T-helper 22 cell (primary cell): ENCODE data around the gene CDC16.
A peak's percentile ranks its signal among the peaks of the same experiment; 100 is the strongest.
"Not testable (repeated sequence)": the region's sequence is repeated elsewhere in the genome, so short reads cannot be mapped to it uniquely, and the experiment has no call there.

Experiments used
- DNase-seq: peaks from one replicate; pipeline ENCODE4 v3.0.0-alpha.2; 2020; ENCODE audit warnings: low read depth

The CDC16 gene

DNA sequence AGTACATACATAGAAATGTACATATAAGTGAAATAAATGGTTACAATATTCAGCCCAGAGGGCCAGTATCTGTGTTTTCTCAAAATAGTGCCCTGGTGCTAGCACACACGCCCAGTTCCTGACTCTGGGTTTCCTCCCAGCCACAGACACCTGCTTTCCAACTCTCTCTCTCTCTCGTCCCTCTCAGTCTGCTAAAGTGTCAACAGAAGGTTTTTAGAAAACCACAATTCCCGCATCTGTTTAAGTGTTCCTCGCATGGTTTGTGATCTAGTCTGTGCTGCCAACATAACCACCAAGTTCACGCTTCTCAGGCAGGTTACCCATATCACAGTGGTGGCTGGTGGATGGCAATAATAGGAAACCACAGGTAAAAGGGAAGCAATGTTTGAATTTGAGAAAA, 28.9 kb downstream of the CDC16 start:
- DNase-seq: no peak

GRCh38 chr13:114264313-114264712, 29.6 kb downstream of the CDC16 start:
- DNase-seq: not testable (repeated sequence)

DNA sequence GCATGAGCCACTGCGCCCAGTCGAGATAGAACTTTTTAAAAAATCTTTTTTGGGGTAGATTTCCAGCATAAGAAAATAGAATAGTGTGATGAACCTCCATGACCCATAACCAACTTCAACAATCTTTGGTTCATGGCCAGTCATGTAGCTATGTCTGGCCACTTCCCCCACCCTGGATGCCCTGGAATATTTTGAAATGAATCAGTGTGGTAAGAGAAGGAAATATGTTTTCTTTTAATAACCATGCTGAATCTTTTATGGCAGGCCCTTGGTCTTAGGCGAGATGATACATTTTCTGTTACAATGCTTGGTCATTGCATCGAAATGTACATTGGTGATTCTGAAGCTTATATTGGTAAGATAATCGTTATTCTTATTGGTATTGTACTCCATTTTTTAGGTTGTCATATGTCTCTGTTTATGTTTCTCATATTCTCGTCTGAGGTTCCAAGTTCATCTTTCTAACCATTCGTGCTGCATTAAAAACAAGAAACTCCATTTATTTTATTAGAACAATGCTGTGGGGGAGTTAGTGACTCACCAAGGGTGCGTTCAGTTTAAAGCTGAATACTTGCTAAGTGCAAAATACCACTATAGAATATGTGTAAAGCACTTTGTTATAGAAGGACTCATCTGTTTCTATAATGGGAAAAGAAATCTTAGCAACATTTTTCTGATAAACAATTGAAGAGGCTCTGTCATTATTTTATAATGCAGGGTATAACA, 30.4 kb downstream of the CDC16 start:
- DNase-seq: no peak

DNA sequence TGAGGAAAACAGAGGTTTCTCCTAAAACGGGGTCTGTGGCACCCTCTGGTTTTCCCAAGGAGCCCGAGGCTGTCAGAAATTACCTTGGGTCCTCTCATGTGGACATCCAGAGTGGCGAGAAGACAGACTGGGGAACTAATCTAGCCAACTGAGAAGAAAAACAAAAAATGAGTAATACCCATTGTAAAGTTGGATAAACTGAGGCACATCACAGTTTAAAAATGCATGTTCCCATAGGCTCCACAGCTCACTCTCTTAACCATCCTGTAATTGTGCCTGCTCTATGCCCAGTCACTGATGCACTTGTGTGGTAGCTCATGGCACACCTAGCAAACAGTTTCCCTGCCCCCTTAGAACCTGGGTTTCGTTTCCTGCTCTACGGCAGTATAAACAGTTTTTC, 31.5 kb downstream of the CDC16 start:
- no peak for DNase-seq

DNA sequence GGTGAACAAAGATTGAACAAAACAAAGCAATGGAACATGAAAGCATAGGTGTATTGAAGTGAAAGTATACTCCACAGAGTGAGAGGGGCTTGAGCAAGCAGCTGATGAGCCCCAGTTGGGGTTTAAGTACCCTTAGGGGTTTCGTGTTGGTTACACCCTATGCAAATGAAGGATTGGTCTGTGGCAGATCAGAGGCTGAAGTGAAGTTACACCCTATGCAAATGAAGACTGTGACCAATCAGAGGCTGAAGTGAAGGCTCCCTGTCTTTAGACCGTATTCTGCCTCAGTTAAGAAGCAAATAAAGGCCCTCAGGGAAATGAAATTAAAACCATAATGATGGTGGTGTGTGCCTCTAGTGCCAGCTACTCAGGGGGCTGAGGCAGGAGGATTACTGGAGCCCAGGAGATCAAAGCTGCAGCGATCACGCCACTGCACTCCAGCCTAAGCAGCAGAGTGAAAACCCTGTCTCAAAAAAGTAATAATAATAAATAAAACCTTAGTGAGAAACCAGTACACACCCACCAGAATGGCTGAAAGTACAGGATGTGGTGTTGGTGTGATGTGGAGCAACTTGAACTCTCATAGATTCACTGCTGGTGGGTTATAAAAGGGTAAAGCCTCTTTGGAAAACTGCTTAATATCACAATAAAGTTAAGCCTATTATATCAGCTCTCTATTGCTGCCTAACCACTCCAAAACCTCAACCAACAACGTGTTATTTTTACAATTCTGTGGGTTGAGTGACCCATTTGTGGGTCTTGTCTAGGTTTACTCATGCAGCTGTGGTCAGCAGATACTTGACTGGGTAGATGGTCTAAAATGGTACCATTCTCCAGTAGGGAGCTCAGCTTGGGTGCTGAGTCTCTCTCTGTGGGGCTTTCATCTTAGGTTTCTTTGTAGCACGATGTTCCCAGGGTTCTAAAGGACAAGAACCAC, 33.9 kb downstream of the CDC16 start:
- DNase-seq: no peak

DNA sequence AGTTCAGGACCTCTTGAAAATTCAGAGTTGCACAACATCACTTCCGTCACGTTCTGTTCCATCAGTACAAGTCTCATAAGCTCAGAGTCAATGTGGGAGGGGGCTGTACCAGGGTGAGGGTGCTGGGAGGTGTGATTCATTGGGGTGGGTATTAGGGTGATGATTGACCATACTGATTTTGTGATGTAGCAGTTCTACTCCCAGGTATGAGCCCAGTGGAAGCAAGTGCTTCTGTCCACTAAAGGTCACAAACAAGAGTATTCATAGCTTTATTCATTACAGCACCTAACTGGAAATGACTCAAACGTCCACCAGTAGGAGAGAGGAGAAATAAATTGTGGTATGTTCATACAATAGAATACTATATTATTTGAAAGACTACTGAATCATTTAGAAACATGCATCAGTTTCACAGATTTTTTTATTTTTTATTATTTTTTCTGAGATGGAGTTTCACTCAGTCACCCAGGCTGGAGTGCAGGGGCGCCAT, 34.6 kb downstream of the CDC16 start:
- no peak for DNase-seq

DNA sequence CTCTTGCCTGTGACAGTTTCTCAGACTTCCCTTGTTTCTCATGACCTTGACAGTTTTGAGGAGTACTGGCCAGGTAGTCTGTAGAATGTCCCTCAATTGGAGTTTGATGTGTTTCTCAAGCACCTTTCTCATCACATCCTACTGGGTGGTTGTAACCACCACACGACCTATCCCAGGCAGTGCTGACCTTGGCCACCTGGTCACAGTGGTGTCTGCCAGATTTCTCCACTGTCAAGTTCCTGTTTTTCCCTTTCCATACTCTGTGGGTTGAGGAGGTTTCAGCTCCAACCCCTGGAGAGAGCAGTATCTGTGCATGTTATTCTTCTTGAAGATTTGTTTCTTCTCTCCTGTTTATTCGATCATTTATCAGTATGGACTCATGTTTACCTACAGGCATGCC, 38.3 kb downstream of the CDC16 start:
- DNase-seq: no peak

DNA sequence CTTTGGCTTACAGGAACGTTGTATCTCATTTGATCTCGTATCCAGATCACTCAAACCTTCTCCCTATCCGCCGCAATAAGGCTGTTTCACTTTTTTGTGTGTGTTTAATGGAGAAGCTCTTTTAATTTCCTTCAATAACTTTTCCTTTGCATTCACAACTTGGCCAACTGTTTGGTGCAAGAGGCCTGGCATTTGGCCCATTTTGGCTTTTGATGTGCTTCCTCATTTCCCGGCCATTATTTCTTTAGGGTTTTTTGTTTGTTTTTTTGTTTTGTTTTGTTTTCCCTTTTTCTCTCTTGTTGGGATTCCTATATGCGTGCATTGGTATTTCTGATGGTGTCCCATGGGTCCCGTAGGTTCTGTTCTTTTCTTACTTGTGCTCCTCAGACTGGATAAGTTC, 40.6 kb downstream of the CDC16 start:
- DNase-seq: no peak

- no peak for DNase-seq
Observed at GRCh38 chr13:114279146-114279545, 44.4 kb downstream of the CDC16 start.

DNA sequence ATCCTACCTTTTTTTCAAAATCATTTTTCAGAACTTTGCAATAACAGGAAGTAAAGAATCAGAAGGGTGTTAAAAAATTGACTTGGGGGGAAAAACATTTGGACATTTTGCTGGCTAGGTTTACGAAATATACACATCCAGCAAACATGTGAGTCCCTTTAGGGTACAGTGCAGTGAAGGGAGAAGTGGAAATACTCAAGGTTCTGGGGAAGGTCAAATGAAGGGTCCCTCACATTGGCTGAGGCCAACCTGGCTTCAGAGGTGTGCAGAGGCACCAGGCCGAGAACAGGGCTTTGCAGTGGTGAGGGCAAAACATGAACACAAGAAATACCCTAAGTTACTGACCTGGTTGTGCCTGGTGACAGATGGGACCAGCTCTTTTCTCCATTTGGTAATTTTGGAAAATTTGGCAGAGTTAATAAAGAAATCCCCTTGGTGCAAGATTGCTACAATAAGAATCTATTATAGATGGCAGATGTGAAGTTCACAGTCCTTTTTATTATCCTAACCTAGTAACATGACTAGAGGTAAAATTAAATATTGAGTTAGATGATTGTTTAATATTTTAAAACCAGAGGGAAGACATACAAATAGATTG, 45.2 kb downstream of the CDC16 start:
- no peak for DNase-seq

DNA sequence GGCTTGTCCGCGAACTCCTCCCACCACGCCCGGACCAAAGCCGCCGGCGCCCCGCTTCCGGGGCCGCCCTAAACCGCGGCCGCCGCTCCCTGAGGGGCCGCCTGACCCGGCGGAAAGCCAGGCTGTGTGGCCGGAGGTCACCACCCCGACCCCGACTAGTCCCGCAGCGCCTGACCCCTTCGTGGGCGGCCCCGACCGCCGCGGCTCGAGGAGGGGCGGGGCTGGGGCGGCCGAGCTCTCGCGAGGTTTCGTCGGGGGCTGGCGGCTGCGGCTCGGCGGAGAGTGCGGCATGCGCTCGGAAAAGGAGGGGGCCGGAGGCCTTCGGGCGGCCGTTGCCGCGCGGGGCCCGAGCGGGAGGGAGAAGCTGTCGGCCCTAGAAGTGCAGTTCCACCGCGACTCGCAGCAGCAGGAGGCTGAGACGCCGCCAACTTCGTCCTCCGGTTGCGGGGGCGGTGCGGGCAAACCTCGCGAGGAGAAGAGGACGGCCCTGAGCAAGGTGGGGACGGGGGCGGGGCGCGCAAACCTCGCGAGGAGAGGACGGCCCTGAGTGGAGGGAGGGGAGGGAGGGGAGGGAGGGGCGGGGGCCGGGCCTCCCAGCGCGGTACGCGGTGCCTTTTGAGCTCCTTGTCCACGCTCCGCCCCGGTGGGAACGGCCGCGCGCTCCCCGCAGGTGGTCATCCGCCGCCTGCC, 46.8 kb downstream of the CDC16 start, which contains the start of gene UPF3A:
Gene UPF3A, plus strand, starts transcription at position 251 of the 690 bp plus-strand sequence. Its CDS starts 39 bp downstream, at position 290.
- DNase-seq: peak; percentile 80

- DNase-seq: peak; percentile 2
Observed at GRCh38 chr13:114282041-114282670, 47.5 kb downstream of the CDC16 start.

DNA sequence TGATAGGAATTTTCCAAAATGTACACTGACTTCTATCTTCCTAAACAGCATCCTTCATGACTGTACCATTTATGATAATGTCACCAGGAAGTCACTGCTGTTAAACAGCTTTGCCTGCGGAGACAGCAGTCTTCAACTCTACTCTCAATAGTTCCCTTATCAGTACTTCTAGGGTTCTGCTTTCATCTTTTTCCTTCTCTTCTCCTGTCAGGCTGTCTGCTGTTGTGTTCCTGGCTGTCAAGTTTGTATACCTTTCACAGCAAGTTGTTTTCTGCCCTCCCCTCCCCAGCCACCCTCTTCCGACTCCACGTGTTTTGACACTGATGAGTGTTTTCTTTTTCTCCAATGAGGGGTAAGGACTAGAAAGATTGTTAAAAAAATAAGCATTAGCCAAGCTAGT, 48.9 kb downstream of the CDC16 start:
- no peak for DNase-seq

- DNase-seq: no peak
Observed at GRCh38 chr13:114284680-114285079, 50.0 kb downstream of the CDC16 start.

- DNase-seq: no peak
Observed at GRCh38 chr13:114285166-114285808, 50.6 kb downstream of the CDC16 start.

DNA sequence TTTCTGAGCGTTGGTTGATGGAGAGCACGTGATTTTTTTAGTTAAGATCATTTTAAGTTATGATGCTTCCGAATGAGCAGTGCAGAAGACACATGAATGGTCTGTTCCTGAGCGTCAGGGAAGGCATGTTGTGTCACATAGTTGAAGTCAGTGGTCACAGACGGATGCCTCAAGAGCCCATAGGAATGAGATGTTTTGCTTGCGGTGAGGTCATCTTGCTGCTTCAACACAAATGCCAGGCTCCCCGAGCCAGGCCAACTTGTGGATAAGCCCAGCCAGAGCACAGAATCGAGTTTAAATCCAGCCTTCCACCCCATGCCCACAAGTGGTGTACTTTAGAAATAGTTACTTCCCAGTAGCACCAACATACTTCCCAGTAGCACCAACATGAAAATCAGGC, 52.1 kb downstream of the CDC16 start:
- no peak for DNase-seq

DNA sequence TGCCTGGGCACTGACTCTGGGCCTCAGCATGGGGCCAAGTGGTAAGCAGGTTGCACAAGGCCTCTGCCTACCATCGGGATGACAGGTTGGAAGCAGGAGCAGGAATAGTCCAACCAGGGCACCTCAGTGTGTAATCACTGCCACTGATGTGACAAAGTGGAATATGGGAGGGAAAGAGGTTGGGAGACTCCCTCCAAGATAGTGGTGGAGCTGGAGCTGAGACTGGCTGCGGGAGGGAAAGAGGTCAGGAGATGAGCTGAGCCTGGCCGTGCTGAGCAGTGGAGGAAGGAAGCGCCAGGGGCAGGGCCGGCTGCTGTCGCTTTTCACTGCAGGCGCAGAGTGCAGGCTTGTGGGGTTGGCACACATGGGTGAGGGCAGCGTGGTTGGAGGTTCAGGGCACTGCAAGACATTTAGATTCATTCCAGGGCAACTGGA, 53.5 kb downstream of the CDC16 start:
- DNase-seq: no peak

DNA sequence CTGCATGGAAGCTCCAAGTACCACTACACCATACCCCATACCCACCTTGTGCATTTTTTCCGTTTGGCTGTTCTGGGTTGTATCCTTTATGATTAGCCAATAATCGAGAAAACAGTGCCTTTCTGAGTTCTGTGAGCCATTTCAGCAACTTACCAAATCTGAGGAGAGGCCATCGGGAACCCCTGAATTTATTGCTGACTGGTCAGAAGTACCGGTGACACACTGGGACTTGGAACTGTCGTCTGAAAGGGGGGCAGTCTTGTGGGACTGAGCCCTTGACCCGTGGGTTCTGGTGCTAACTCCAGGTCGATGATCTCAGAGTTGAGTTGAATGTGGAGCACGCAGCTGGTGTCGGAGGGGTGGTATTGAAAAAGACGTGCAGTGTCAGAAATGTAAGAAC, 61.8 kb downstream of the CDC16 start:
- DNase-seq: no peak

- DNase-seq: no peak
Observed at GRCh38 chr13:114296902-114297301, 62.2 kb downstream of the CDC16 start.

DNA sequence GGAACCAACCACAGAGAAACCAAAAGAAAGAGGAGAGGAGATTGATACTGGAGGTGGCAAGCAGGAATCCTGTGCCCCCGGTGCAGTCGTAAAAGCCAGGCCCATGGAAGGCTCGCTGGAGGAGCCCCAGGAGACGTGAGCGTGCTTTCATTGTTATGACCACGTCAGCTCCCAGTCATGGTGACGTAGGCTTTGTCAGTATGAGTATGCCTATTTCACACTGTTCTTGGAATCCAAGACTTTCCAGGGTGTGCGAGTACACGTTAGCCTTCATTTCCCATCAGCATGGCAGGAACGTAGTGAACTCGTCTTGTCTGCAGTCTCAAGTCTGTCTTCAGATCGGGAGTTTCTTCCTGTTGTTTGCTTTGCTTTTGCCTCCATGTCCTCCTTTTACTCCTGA, 64.2 kb downstream of the CDC16 start:
- DNase-seq: no peak
